WTC11 (cell line): ENCODE measurements around the gene PSENEN.

Experiments used
- CTCF ChIP-seq: fragments of 200-600 bp; IDR thresholded peaks from 2 replicates; pipeline ENCODE4 v1.8.0; 2022; ENCODE audit warnings: antibody characterized with exemption
- ESRRA ChIP-seq: sonication (generic); formaldehyde crosslinking; IDR thresholded peaks from 2 replicates; pipeline ENCODE4 v1.8.1; 2022; ENCODE audit warnings: mild to moderate bottlenecking, missing genetic modification reagents, borderline replicate concordance
- GABPB1 ChIP-seq: sonication (generic); formaldehyde crosslinking; IDR thresholded peaks from 2 replicates; pipeline ENCODE4 v1.8.1; 2023; ENCODE audit warnings: mild to moderate bottlenecking, missing genetic modification reagents
- GTF2I ChIP-seq: fragments of 250-450 bp; sonication (Bioruptor Pico); conservative IDR thresholded peaks from 2 replicates; pipeline ENCODE4 v1.4.0; 2021; ENCODE audit warnings: mild to moderate bottlenecking
- HMGA2 ChIP-seq: fragments of 250-450 bp; sonication (Bioruptor Pico); IDR thresholded peaks from 2 replicates; pipeline ENCODE4 v1.4.0; 2021; ENCODE audit warnings: mild to moderate bottlenecking, moderate library complexity
- JUN ChIP-seq: sonication (generic); formaldehyde crosslinking; IDR thresholded peaks from 2 replicates; pipeline ENCODE4 v1.8.0; 2023; ENCODE audit warnings: mild to moderate bottlenecking, missing genetic modification reagents
- NFATC4 ChIP-seq: fragments of 250-450 bp; sonication (Bioruptor Pico); IDR thresholded peaks from 2 replicates; pipeline ENCODE4 v1.9.0; 2021; ENCODE audit warnings: mild to moderate bottlenecking
- TF ChIP-seq, protein P1 (sequence below): sonication (generic); formaldehyde crosslinking; IDR thresholded peaks from 2 replicates; pipeline ENCODE4 v1.8.0; 2022; ENCODE audit warnings: mild to moderate bottlenecking, missing genetic modification reagents
- TF ChIP-seq, protein P2 (sequence below): sonication (generic); formaldehyde crosslinking; IDR thresholded peaks from 2 replicates; pipeline ENCODE4 v1.8.0; 2022; ENCODE audit warnings: mild to moderate bottlenecking, missing genetic modification reagents
- TF ChIP-seq, protein P3 (sequence below): sonication (generic); formaldehyde crosslinking; IDR thresholded peaks from 2 replicates; pipeline ENCODE4 v1.8.1; 2023; ENCODE audit warnings: mild to moderate bottlenecking, missing genetic modification reagents
- TF ChIP-seq, protein P4 (sequence below): sonication (generic); formaldehyde crosslinking; IDR thresholded peaks from 2 replicates; pipeline ENCODE4 v1.8.1; 2023; ENCODE audit warnings: mild to moderate bottlenecking, missing genetic modification reagents, moderate library complexity
- TF ChIP-seq, protein P5 (sequence below): sonication (generic); formaldehyde crosslinking; IDR thresholded peaks from 2 replicates; pipeline ENCODE4 v1.8.0; 2023; ENCODE audit warnings: missing genetic modification reagents, mild to moderate bottlenecking, borderline replicate concordance

DNA sequence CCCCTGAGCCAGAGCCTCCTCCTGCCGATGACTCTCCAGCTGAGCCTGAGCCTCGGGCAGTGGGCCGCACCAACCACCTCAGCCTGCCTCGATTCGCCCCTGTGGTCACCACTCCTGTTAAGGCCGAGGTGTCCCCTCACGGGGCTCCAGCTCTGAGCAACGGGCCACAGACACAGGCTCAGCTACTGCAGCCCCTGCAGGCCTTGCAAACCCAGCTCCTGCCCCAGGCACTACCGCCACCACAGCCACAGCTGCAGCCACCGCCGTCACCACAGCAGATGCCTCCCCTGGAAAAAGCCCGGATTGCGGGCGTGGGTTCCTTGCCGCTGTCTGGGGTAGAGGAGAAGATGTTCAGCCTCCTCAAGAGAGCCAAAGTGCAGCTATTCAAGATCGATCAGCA lies 24.1 kb upstream of the PSENEN start:
- TF ChIP-seq CTCF (no peak), GTF2I (CRISPR knock-in tag) (no peak), ESRRA (no peak), JUN (CRISPR knock-in tag) (no peak), HMGA2 (CRISPR knock-in tag) (no peak), GABPB1 (CRISPR knock-in tag) (no peak), NFATC4 (CRISPR knock-in tag) (no peak)
- TF ChIP-seq, protein P1, sequence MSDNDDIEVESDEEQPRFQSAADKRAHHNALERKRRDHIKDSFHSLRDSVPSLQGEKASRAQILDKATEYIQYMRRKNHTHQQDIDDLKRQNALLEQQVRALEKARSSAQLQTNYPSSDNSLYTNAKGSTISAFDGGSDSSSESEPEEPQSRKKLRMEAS (CRISPR knock-in tag), result no peak
- TF ChIP-seq, protein P2, sequence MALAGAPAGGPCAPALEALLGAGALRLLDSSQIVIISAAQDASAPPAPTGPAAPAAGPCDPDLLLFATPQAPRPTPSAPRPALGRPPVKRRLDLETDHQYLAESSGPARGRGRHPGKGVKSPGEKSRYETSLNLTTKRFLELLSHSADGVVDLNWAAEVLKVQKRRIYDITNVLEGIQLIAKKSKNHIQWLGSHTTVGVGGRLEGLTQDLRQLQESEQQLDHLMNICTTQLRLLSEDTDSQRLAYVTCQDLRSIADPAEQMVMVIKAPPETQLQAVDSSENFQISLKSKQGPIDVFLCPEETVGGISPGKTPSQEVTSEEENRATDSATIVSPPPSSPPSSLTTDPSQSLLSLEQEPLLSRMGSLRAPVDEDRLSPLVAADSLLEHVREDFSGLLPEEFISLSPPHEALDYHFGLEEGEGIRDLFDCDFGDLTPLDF, result no peak
- TF ChIP-seq, protein P3, sequence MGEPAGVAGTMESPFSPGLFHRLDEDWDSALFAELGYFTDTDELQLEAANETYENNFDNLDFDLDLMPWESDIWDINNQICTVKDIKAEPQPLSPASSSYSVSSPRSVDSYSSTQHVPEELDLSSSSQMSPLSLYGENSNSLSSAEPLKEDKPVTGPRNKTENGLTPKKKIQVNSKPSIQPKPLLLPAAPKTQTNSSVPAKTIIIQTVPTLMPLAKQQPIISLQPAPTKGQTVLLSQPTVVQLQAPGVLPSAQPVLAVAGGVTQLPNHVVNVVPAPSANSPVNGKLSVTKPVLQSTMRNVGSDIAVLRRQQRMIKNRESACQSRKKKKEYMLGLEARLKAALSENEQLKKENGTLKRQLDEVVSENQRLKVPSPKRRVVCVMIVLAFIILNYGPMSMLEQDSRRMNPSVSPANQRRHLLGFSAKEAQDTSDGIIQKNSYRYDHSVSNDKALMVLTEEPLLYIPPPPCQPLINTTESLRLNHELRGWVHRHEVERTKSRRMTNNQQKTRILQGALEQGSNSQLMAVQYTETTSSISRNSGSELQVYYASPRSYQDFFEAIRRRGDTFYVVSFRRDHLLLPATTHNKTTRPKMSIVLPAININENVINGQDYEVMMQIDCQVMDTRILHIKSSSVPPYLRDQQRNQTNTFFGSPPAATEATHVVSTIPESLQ, result no peak
- TF ChIP-seq, protein P4, sequence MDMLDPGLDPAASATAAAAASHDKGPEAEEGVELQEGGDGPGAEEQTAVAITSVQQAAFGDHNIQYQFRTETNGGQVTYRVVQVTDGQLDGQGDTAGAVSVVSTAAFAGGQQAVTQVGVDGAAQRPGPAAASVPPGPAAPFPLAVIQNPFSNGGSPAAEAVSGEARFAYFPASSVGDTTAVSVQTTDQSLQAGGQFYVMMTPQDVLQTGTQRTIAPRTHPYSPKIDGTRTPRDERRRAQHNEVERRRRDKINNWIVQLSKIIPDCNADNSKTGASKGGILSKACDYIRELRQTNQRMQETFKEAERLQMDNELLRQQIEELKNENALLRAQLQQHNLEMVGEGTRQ (CRISPR knock-in tag), result no peak
- TF ChIP-seq, protein P5, sequence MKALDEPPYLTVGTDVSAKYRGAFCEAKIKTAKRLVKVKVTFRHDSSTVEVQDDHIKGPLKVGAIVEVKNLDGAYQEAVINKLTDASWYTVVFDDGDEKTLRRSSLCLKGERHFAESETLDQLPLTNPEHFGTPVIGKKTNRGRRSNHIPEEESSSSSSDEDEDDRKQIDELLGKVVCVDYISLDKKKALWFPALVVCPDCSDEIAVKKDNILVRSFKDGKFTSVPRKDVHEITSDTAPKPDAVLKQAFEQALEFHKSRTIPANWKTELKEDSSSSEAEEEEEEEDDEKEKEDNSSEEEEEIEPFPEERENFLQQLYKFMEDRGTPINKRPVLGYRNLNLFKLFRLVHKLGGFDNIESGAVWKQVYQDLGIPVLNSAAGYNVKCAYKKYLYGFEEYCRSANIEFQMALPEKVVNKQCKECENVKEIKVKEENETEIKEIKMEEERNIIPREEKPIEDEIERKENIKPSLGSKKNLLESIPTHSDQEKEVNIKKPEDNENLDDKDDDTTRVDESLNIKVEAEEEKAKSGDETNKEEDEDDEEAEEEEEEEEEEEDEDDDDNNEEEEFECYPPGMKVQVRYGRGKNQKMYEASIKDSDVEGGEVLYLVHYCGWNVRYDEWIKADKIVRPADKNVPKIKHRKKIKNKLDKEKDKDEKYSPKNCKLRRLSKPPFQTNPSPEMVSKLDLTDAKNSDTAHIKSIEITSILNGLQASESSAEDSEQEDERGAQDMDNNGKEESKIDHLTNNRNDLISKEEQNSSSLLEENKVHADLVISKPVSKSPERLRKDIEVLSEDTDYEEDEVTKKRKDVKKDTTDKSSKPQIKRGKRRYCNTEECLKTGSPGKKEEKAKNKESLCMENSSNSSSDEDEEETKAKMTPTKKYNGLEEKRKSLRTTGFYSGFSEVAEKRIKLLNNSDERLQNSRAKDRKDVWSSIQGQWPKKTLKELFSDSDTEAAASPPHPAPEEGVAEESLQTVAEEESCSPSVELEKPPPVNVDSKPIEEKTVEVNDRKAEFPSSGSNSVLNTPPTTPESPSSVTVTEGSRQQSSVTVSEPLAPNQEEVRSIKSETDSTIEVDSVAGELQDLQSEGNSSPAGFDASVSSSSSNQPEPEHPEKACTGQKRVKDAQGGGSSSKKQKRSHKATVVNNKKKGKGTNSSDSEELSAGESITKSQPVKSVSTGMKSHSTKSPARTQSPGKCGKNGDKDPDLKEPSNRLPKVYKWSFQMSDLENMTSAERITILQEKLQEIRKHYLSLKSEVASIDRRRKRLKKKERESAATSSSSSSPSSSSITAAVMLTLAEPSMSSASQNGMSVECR, result no peak
